ENCODE results near the gene TMEM80.

DNA sequence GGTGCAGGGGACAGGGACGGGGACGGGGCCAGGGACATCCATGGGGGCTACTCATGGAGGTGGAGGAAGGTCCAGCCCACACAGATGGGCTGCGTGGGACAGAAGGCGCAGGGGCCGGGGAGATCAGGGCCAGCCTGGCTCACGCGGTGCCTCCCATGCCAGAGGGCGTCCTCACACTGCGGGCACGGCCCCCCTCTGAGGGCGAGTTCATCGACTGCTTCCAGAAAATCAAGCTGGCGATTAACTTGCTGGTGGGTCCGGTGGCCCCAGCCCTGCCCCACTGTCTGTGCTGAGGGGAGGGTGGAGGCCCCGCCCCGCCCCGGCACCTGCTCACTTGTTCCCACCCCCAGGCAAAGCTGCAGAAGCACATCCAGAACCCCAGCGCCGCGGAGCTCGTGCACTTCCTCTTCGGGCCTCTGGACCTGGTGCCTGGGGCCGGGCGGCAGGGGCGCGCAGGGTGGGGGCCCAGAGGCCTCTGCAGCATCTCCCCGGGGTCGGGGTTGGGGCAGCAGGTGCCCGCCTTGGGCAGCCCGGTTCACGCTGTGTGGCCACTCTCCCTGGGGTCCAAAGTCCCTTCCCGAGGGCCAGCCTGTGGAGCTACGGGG lies 26.2 kb downstream of the TMEM80 start:
- TF ChIP-seq, protein P1, sequence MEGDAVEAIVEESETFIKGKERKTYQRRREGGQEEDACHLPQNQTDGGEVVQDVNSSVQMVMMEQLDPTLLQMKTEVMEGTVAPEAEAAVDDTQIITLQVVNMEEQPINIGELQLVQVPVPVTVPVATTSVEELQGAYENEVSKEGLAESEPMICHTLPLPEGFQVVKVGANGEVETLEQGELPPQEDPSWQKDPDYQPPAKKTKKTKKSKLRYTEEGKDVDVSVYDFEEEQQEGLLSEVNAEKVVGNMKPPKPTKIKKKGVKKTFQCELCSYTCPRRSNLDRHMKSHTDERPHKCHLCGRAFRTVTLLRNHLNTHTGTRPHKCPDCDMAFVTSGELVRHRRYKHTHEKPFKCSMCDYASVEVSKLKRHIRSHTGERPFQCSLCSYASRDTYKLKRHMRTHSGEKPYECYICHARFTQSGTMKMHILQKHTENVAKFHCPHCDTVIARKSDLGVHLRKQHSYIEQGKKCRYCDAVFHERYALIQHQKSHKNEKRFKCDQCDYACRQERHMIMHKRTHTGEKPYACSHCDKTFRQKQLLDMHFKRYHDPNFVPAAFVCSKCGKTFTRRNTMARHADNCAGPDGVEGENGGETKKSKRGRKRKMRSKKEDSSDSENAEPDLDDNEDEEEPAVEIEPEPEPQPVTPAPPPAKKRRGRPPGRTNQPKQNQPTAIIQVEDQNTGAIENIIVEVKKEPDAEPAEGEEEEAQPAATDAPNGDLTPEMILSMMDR (IDR thresholded peaks at IDR 0.05; ENCODE audit: extremely low read depth in 1 of 2, insufficient read depth in 1 of 2, low read depth in 1 of 2, low read length in 2 of 2) = no peak
- no peak for TF ChIP-seq POLR2A (IDR thresholded peaks at IDR 0.05; ENCODE audit: low read depth, low read length)
- TF ChIP-seq, protein P2, sequence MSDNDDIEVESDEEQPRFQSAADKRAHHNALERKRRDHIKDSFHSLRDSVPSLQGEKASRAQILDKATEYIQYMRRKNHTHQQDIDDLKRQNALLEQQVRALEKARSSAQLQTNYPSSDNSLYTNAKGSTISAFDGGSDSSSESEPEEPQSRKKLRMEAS (IDR thresholded peaks at IDR 0.05; ENCODE audit: insufficient read depth, insufficient read length) = no peak
- TF ChIP-seq EZH2 (IDR thresholded peaks at IDR 0.05; ENCODE audit: borderline replicate concordance, low read depth, low read length, severe bottlenecking) = no peak
- no peak for TF ChIP-seq POLR2AphosphoS5 (IDR thresholded peaks at IDR 0.05; ENCODE audit: insufficient read depth, low read depth, low read length)
- no peak for TF ChIP-seq FOS (IDR thresholded peaks at IDR 0.05; ENCODE audit: borderline replicate concordance, insufficient read depth, low read length)
- no peak for TF ChIP-seq MYC (IDR thresholded peaks at IDR 0.05; ENCODE audit: low read depth, low read length)
- TF ChIP-seq GATA2 (IDR thresholded peaks at IDR 0.05; ENCODE audit: insufficient read depth, insufficient read length, low read depth, low read length) = no peak

All from endothelial cell of umbilical vein (primary cell).